ENCODE results near the gene APEH.

Gene APEH

GRCh38 chr3:49641292-49641691 is 32.9 kb upstream of the APEH start:
- Histone ChIP-seq H3K36me3 (ENCODE audit: insufficient read depth, low read length) (peaks cover 15% of the 10 kb centered on the region), H3K27me3 (ENCODE audit: insufficient read depth, low read length) (no peaks in the 10 kb centered on the region), H3K4me3 (ENCODE audit: low read length) (no peak overlapping the region), H3K4me1 (ENCODE audit: insufficient read depth, low read length) (no peaks in the 10 kb centered on the region), H2AFZ (ENCODE audit: low read depth, low read length) (no peak overlapping the region), H3K9me3 (ENCODE audit: low read length) (no peaks in the 10 kb centered on the region)

GRCh38 chr3:49641921-49642707 is 32.0 kb upstream of the APEH start:
- no peaks in the 10 kb centered on the region for H3K27me3 ChIP-seq (ENCODE audit: insufficient read depth, low read length)
- no peaks in the 10 kb centered on the region for H3K4me1 ChIP-seq (ENCODE audit: insufficient read depth, low read length)
- H3K36me3 ChIP-seq (ENCODE audit: insufficient read depth, low read length) = peaks cover 15% of the 10 kb centered on the region
- no peak overlapping the region for H2AFZ ChIP-seq (ENCODE audit: low read depth, low read length)
- H3K4me3 ChIP-seq (ENCODE audit: low read length) = no peak overlapping the region
- H3K9me3 ChIP-seq (ENCODE audit: low read length) = no peaks in the 10 kb centered on the region

GRCh38 chr3:49642708-49643145 is 31.4 kb upstream of the APEH start:
- H3K4me1 ChIP-seq (ENCODE audit: insufficient read depth, low read length) = no peaks in the 10 kb centered on the region
- no peaks in the 10 kb centered on the region for H3K9me3 ChIP-seq (ENCODE audit: low read length)
- no peak overlapping the region for H2AFZ ChIP-seq (ENCODE audit: low read depth, low read length)
- no peak overlapping the region for H3K4me3 ChIP-seq (ENCODE audit: low read length)
- peaks cover 15% of the 10 kb centered on the region for H3K36me3 ChIP-seq (ENCODE audit: insufficient read depth, low read length)
- H3K27me3 ChIP-seq (ENCODE audit: insufficient read depth, low read length) = no peaks in the 10 kb centered on the region

GRCh38 chr3:49644684-49645083 is 29.5 kb upstream of the APEH start:
- H3K36me3 ChIP-seq (ENCODE audit: insufficient read depth, low read length) = peaks cover 15% of the 10 kb centered on the region
- no peaks in the 10 kb centered on the region for H3K27me3 ChIP-seq (ENCODE audit: insufficient read depth, low read length)
- H3K4me1 ChIP-seq (ENCODE audit: insufficient read depth, low read length) = no peaks in the 10 kb centered on the region
- H2AFZ ChIP-seq (ENCODE audit: low read depth, low read length) = no peak overlapping the region
- no peak overlapping the region for H3K4me3 ChIP-seq (ENCODE audit: low read length)
- H3K9me3 ChIP-seq (ENCODE audit: low read length) = no peaks in the 10 kb centered on the region

- Histone ChIP-seq H2AFZ (ENCODE audit: low read depth, low read length) (no peak overlapping the region), H3K36me3 (ENCODE audit: insufficient read depth, low read length) (peaks cover 15% of the 10 kb centered on the region), H3K27me3 (ENCODE audit: insufficient read depth, low read length) (no peaks in the 10 kb centered on the region), H3K4me1 (ENCODE audit: insufficient read depth, low read length) (no peaks in the 10 kb centered on the region), H3K4me3 (ENCODE audit: low read length) (no peak overlapping the region), H3K9me3 (ENCODE audit: low read length) (no peaks in the 10 kb centered on the region)
Measured at GRCh38 chr3:49646236-49646635, 27.9 kb upstream of the APEH start.

GRCh38 chr3:49647741-49648140 is 26.4 kb upstream of the APEH start:
- H3K4me3 ChIP-seq (ENCODE audit: low read length) = no peak overlapping the region
- H2AFZ ChIP-seq (ENCODE audit: low read depth, low read length) = no peak overlapping the region
- H3K9me3 ChIP-seq (ENCODE audit: low read length) = no peaks in the 10 kb centered on the region
- H3K36me3 ChIP-seq (ENCODE audit: insufficient read depth, low read length) = peaks cover 26% of the 10 kb centered on the region
- no peaks in the 10 kb centered on the region for H3K27me3 ChIP-seq (ENCODE audit: insufficient read depth, low read length)
- H3K4me1 ChIP-seq (ENCODE audit: insufficient read depth, low read length) = no peaks in the 10 kb centered on the region

- no peaks in the 10 kb centered on the region for H3K27me3 ChIP-seq (ENCODE audit: insufficient read depth, low read length)
- no peak overlapping the region for H3K4me3 ChIP-seq (ENCODE audit: low read length)
- no peaks in the 10 kb centered on the region for H3K4me1 ChIP-seq (ENCODE audit: insufficient read depth, low read length)
- no peak overlapping the region for H2AFZ ChIP-seq (ENCODE audit: low read depth, low read length)
- peaks cover 23% of the 10 kb centered on the region for H3K36me3 ChIP-seq (ENCODE audit: insufficient read depth, low read length)
- no peaks in the 10 kb centered on the region for H3K9me3 ChIP-seq (ENCODE audit: low read length)
Measured at GRCh38 chr3:49648354-49649019, 25.7 kb upstream of the APEH start.

- no peaks in the 10 kb centered on the region for H3K4me1 ChIP-seq (ENCODE audit: insufficient read depth, low read length)
- no peaks in the 10 kb centered on the region for H3K9me3 ChIP-seq (ENCODE audit: low read length)
- H3K36me3 ChIP-seq (ENCODE audit: insufficient read depth, low read length) = peaks cover 23% of the 10 kb centered on the region
- H3K4me3 ChIP-seq (ENCODE audit: low read length) = no peak overlapping the region
- no peak overlapping the region for H2AFZ ChIP-seq (ENCODE audit: low read depth, low read length)
- H3K27me3 ChIP-seq (ENCODE audit: insufficient read depth, low read length) = no peaks in the 10 kb centered on the region
Measured at GRCh38 chr3:49649576-49649975, 24.6 kb upstream of the APEH start.

GRCh38 chr3:49650177-49650576 is 24.0 kb upstream of the APEH start:
- Histone ChIP-seq H3K36me3 (ENCODE audit: insufficient read depth, low read length) (peaks cover 25% of the 10 kb centered on the region), H3K4me3 (ENCODE audit: low read length) (no peak overlapping the region), H3K9me3 (ENCODE audit: low read length) (no peaks in the 10 kb centered on the region), H3K27me3 (ENCODE audit: insufficient read depth, low read length) (no peaks in the 10 kb centered on the region), H2AFZ (ENCODE audit: low read depth, low read length) (no peak overlapping the region), H3K4me1 (ENCODE audit: insufficient read depth, low read length) (no peaks in the 10 kb centered on the region)

GRCh38 chr3:49650637-49651036 is 23.5 kb upstream of the APEH start:
- no peaks in the 10 kb centered on the region for H3K27me3 ChIP-seq (ENCODE audit: insufficient read depth, low read length)
- no peak overlapping the region for H3K4me3 ChIP-seq (ENCODE audit: low read length)
- no peaks in the 10 kb centered on the region for H3K4me1 ChIP-seq (ENCODE audit: insufficient read depth, low read length)
- no peak overlapping the region for H2AFZ ChIP-seq (ENCODE audit: low read depth, low read length)
- H3K36me3 ChIP-seq (ENCODE audit: insufficient read depth, low read length) = peaks cover 27% of the 10 kb centered on the region
- no peaks in the 10 kb centered on the region for H3K9me3 ChIP-seq (ENCODE audit: low read length)

GRCh38 chr3:49652218-49652902 is 21.8 kb upstream of the APEH start:
- no peaks in the 10 kb centered on the region for H3K27me3 ChIP-seq (ENCODE audit: insufficient read depth, low read length)
- no peaks in the 10 kb centered on the region for H3K4me1 ChIP-seq (ENCODE audit: insufficient read depth, low read length)
- no peaks in the 10 kb centered on the region for H3K9me3 ChIP-seq (ENCODE audit: low read length)
- H2AFZ ChIP-seq (ENCODE audit: low read depth, low read length) = no peak overlapping the region
- no peak overlapping the region for H3K4me3 ChIP-seq (ENCODE audit: low read length)
- peaks cover 36% of the 10 kb centered on the region for H3K36me3 ChIP-seq (ENCODE audit: insufficient read depth, low read length)

- Histone ChIP-seq H3K36me3 (ENCODE audit: insufficient read depth, low read length) (peaks cover 36% of the 10 kb centered on the region), H3K9me3 (ENCODE audit: low read length) (no peaks in the 10 kb centered on the region), H2AFZ (ENCODE audit: low read depth, low read length) (no peak overlapping the region), H3K27me3 (ENCODE audit: insufficient read depth, low read length) (no peaks in the 10 kb centered on the region), H3K4me1 (ENCODE audit: insufficient read depth, low read length) (no peaks in the 10 kb centered on the region), H3K4me3 (ENCODE audit: low read length) (no peak overlapping the region)
Measured at GRCh38 chr3:49652903-49653415, 21.2 kb upstream of the APEH start.

GRCh38 chr3:49653621-49654020 is 20.5 kb upstream of the APEH start:
- H3K27me3 ChIP-seq (ENCODE audit: insufficient read depth, low read length) = no peaks in the 10 kb centered on the region
- no peak overlapping the region for H3K4me3 ChIP-seq (ENCODE audit: low read length)
- no peak overlapping the region for H2AFZ ChIP-seq (ENCODE audit: low read depth, low read length)
- peaks cover 36% of the 10 kb centered on the region for H3K36me3 ChIP-seq (ENCODE audit: insufficient read depth, low read length)
- no peaks in the 10 kb centered on the region for H3K9me3 ChIP-seq (ENCODE audit: low read length)
- no peaks in the 10 kb centered on the region for H3K4me1 ChIP-seq (ENCODE audit: insufficient read depth, low read length)

Data from neuron (in vitro differentiated cells).